A549 (cell line): ENCODE data around the gene MGLL. TPM values are rescaled to one million over a fixed set of nuclear protein-coding genes. Genes with fewer than 3 reads are reported as not detected.

Experiments used
- ATAC-seq, 2 experiments: fragments of 200-7000 bp in 1 of 2; fragments of >200 bp in 1 of 2; cut with Nextera tagmentation in 1 of 2; cut with Tn5 transposase in 1 of 2; 3 replicates each; pipeline versions ENCODE4 v1.8.0 to v1.9.1; 2018 to 2020; ENCODE audit warnings: mild to moderate bottlenecking in 1 of 2, moderate library complexity in 1 of 2
- CTCF ChIA-PET: fragments of 300-600 bp; sonication (Branson Sonifier 250); formaldehyde crosslinking; extraction: SDS; loops from one replicate; lab custom pipeline; 2021; ENCODE audit warnings: antibody characterized with exemption, inconsistent platforms; lab: Yijun Ruan, JAX
- POLR2A ChIA-PET: fragments of 350-600 bp; formaldehyde crosslinking; extraction: SDS; loops from one replicate; lab custom pipeline; 2021; ENCODE audit warnings: antibody characterized with exemption, inconsistent platforms; lab: Yijun Ruan, JAX
- DNase-seq, 2 experiments: peaks; one replicate each; pipeline versions ENCODE4 v3.0.0 to v3.0.0-alpha.2; 2011 to 2016; ENCODE audit warnings: low read depth in 1 of 2, low spot score in 1 of 2
- FAIRE-seq: peaks from 2 replicates; lab custom pipeline; 2011; peaks lifted over from hg19 to GRCh38; lab: Jason Lieb, UNC
- H3K27ac ChIP-seq, 2 experiments: fragments of >200 bp; sonication (Bioruptor Twin); formaldehyde crosslinking; 3 replicates each; pipeline ENCODE4 v1.5.1; 2016 to 2017
- H3K4me1 ChIP-seq: fragments of >200 bp; sonication (Bioruptor Twin); formaldehyde crosslinking; 3 replicates; pipeline ENCODE4 v1.6.1; 2016
- H3K4me2 ChIP-seq: fragments of >200 bp; sonication (Bioruptor Twin); formaldehyde crosslinking; 3 replicates; pipeline ENCODE4 v1.6.1; 2016
- H3K4me3 ChIP-seq: fragments of >200 bp; sonication (Bioruptor Twin); formaldehyde crosslinking; 3 replicates; pipeline ENCODE4 v1.5.1; 2016
- H3K9me3 ChIP-seq: fragments of >200 bp; sonication (Bioruptor Twin); formaldehyde crosslinking; 3 replicates; pipeline ENCODE4 v1.6.1; 2016
- CBX8 ChIP-seq: fragments of 200-600 bp; sonication (generic); IDR thresholded peaks from 2 replicates; pipeline ENCODE4 v1.6.1; 2016
- CEBPB ChIP-seq, 2 experiments: fragments of >200 bp in 1 of 2; sonication (Bioruptor Twin) in 1 of 2; formaldehyde crosslinking in 1 of 2; IDR thresholded peaks; 2 replicates each; pipeline ENCODE4 v1.6.1; 2012 to 2016
- EHF ChIP-seq: fragments of 250-450 bp; sonication (Bioruptor Pico); IDR thresholded peaks from 2 replicates; pipeline ENCODE4 v1.5.0; 2020; ENCODE audit warnings: mild to moderate bottlenecking
- EP300 ChIP-seq, 2 experiments: fragments of >200 bp; sonication (Bioruptor Twin); formaldehyde crosslinking; IDR thresholded peaks; 2 replicates in 1 of 2; 3 replicates in 1 of 2; pipeline ENCODE4 v1.6.1; 2016 to 2017
- ESRRA ChIP-seq: fragments of 150-350 bp; IDR thresholded peaks from 2 replicates; pipeline ENCODE4 v1.6.1; 2014; ENCODE audit warnings: mild to moderate bottlenecking, low read length, borderline replicate concordance
- FOSB ChIP-seq: fragments of 250-450 bp; sonication (Bioruptor Pico); IDR thresholded peaks from 2 replicates; pipeline ENCODE4 v1.5.0; 2020; ENCODE audit warnings: mild to moderate bottlenecking, moderate library complexity
- FOSL2 ChIP-seq, 2 experiments: fragments of 450-650 bp in 1 of 2; fragments of >200 bp in 1 of 2; sonication (Bioruptor Twin) in 1 of 2; formaldehyde crosslinking; IDR thresholded peaks; 2 replicates each; pipeline versions ENCODE4 v1.5.0 to v1.6.1; 2016 to 2020; ENCODE audit warnings: mild to moderate bottlenecking in 1 of 2, moderate library complexity in 1 of 2
- GATA3 ChIP-seq: IDR thresholded peaks from 2 replicates; pipeline ENCODE4 v1.6.1; 2012; ENCODE audit warnings: borderline replicate concordance
- JUNB ChIP-seq: fragments of >200 bp; sonication (Bioruptor Twin); formaldehyde crosslinking; IDR thresholded peaks from 2 replicates; pipeline ENCODE4 v1.6.1; 2016
- KDM5A ChIP-seq: fragments of 200-600 bp; sonication (generic); IDR thresholded peaks from 2 replicates; pipeline ENCODE4 v1.6.1; 2016; ENCODE audit warnings: antibody characterized with exemption, mild to moderate bottlenecking
- MAFK ChIP-seq: fragments of 450-650 bp; IDR thresholded peaks from 2 replicates; pipeline ENCODE4 v1.6.1; 2014; ENCODE audit not compliant: partially characterized antibody
- MAZ ChIP-seq: fragments of 150-350 bp; IDR thresholded peaks from 2 replicates; pipeline ENCODE4 v1.6.1; 2014; ENCODE audit warnings: antibody characterized with exemption, low read depth, low read length, borderline replicate concordance
- NFE2L2 ChIP-seq: fragments of 150-350 bp; conservative IDR thresholded peaks from 2 replicates; pipeline ENCODE4 v1.6.1; 2014; ENCODE audit warnings: low read length
- RAD21 ChIP-seq, 2 experiments: fragments of >200 bp in 1 of 2; sonication (Bioruptor Twin) in 1 of 2; formaldehyde crosslinking in 1 of 2; IDR thresholded peaks in 1 of 2; conservative IDR thresholded peaks in 1 of 2; 2 replicates in 1 of 2; 3 replicates in 1 of 2; pipeline ENCODE4 v1.6.1; 2012 to 2018; ENCODE audit warnings: inconsistent platforms in 1 of 2
- SMC3 ChIP-seq: fragments of >200 bp; sonication (Bioruptor Twin); formaldehyde crosslinking; IDR thresholded peaks from 3 replicates; pipeline ENCODE4 v1.6.1; 2018; ENCODE audit warnings: inconsistent platforms
- SREBF2 ChIP-seq: fragments of 450-650 bp; IDR thresholded peaks from 2 replicates; pipeline ENCODE4 v1.6.1; 2014; ENCODE audit warnings: mild to moderate bottlenecking, moderate library complexity
- TFCP2L1 ChIP-seq: fragments of 250-450 bp; sonication (Bioruptor Pico); IDR thresholded peaks from 2 replicates; pipeline ENCODE4 v1.5.0; 2021; ENCODE audit warnings: mild to moderate bottlenecking
- ZNF302 ChIP-seq: fragments of 250-450 bp; sonication (Bioruptor Pico); IDR thresholded peaks from 2 replicates; pipeline ENCODE4 v1.9.0; 2021; ENCODE audit warnings: inconsistent platforms, mild to moderate bottlenecking, moderate library complexity
- WGBS: methylation state at CpG from one replicate; pipeline ENCODE4 v1.1.6; 2017; ENCODE audit errors: missing lambda C conversion rate; 5-methylcytosine and 5-hydroxymethylcytosine counted together
- polyA plus RNA-seq, 4 experiments: library from polyadenylated mRNA; depleted of rRNA in 3 of 4; stranded (reverse); fragments of >200 nt; fragmentation: RNase III in 1 of 4; extraction: RNeasy Plus Mini Kit Qiagen cat#74134 plus additional on column Dnase treatment in 1 of 4; gene quantifications; 2 replicates in 3 of 4; 3 replicates in 1 of 4; pipeline ENCODE4 v1.2.3, GENCODE V29; 2011 to 2017
- TF ChIP-seq, protein P1 (sequence below): fragments of >200 bp; sonication (Bioruptor Twin); formaldehyde crosslinking; IDR thresholded peaks from 3 replicates; pipeline ENCODE4 v1.5.1; 2016
- TF ChIP-seq, protein P2 (sequence below): fragments of >200 bp; sonication (Bioruptor Twin); formaldehyde crosslinking; IDR thresholded peaks from 2 replicates; pipeline ENCODE4 v1.6.1; 2016
- TF ChIP-seq, protein P3 (sequence below): IDR thresholded peaks from 2 replicates; pipeline ENCODE4 v1.6.1; 2012
- TF ChIP-seq, protein P4 (sequence below): fragments of >200 bp; sonication (Bioruptor Twin); formaldehyde crosslinking; IDR thresholded peaks from 3 replicates; pipeline ENCODE4 v1.6.1; 2016
- TF ChIP-seq, protein P5 (sequence below): fragments of 250-450 bp; sonication (Bioruptor Pico); IDR thresholded peaks from 2 replicates; pipeline ENCODE4 v1.5.0; 2021; ENCODE audit warnings: mild to moderate bottlenecking, moderate library complexity, borderline replicate concordance
- TF ChIP-seq, protein P6 (sequence below): fragments of 250-450 bp; sonication (Bioruptor Pico); IDR thresholded peaks from 2 replicates; pipeline ENCODE4 v1.5.0; 2020; ENCODE audit warnings: low read depth, mild to moderate bottlenecking, moderate library complexity

The MGLL gene
- polyA plus RNA-seq, 2 of the 4 experiments (the other 2 are of a cell fraction) = 38.5 to 41.5 TPM

DNA sequence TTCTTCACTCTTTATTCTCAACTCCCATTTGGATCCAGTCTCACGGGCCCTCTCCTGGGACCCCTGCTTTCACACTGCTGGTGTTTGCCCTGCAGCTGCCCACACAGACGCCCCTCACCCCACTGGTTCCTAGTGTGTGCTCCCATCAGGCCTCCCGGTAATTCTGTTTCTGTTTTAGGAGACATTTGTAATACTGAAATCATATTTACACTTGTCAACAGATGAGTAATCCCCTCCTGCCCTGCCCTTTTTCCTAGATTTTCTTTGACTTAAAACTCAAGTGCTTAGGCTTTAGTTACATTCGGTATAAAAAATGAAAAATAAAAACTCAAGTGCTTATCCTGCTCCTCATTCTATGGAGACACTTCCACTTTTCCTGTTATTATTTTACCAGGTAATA is 167.9 kb downstream of the MGLL start:
- ChIA-PET CTCF (no interaction called here), POLR2A (no interaction called here)
- no peak for ATAC-seq
- no peak for DNase-seq
- no peak for FAIRE-seq
- Histone ChIP-seq H3K27ac (peak overlapping the region; percentile 38 to 67; a peak in 3 of 6 replicates), H3K4me2 (peak overlapping the region; percentile 60), H3K4me1 (peaks cover 28% of the 10 kb centered on the region), H3K9me3 (no peaks in the 10 kb centered on the region), H3K4me3 (no peak overlapping the region)
- TF ChIP-seq FOSL2 (IDR thresholded peaks at IDR 0.05) (no peak), FOSL2 (CRISPR knock-in tag; IDR thresholded peaks at IDR 0.05) (no peak), NFE2L2 (no peak), SREBF2 (no peak), ZNF302 (CRISPR knock-in tag) (no peak), EP300 (IDR thresholded peaks at IDR 0.05) (no peak)
- 22% methylated on average over 4 of the region's 4 CpGs for WGBS

DNA sequence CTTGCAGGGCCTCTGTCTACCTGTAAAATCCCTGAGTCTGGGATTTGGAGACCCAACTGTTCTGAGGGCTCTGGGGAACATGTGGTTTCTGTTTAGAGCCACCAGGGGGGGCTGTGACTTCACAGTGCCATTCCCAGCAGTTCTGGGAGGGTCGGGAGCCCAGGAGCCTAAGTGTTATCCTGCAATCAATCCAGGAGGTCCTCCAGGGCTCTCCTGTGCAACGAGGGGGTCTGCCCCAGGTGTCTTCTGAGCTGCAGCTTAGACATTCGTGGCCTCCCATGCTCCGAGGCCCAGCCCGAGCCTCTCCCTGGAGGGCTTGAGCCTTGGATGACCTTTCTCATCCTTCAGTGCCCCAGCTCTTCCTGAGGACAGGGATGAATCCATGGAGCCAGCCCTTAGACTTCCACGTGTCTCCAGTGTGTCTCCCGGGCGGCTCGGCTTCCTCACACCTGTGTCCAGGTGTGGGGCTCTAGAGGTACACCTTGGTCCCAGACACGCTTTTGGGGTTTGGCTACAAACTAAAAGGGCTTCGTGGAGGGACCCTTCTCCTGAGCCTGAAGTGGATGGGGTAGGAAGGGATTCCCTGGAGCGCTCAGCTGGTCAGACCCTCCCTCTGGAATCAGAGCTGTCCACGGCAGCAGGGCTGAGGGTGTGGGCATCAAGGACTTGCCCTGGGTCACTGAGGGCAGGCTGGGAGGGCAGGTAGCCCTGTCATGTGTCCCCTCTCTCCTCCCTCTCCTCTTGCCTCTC is 169.9 kb downstream of the MGLL start:
- no peaks in the 10 kb centered on the region for H3K9me3 ChIP-seq
- ChIA-PET CTCF (interaction anchor here (0.7 to 3.9 kb wide), 30 partner anchors 9 to 421 kb away, joined by 3 to 35 read pairs (median 5); no protein-coding TSS in a partner anchor), POLR2A (no interaction called here)
- H3K4me1 ChIP-seq = peaks cover 28% of the 10 kb centered on the region
- peak overlapping the region; percentile 28; the same call in 1 of the 3 replicates for H3K4me2 ChIP-seq
- 56% methylated on average over 11 of the region's 13 CpGs for WGBS
- peak overlapping the region; percentile 56 to 58; a peak in 3 of 6 replicates for H3K27ac ChIP-seq
- H3K4me3 ChIP-seq = no peak overlapping the region
- DNase-seq = peak; percentile 58 to 70
- ATAC-seq = peak; percentile 88 to 97
- TF ChIP-seq, protein P1, sequence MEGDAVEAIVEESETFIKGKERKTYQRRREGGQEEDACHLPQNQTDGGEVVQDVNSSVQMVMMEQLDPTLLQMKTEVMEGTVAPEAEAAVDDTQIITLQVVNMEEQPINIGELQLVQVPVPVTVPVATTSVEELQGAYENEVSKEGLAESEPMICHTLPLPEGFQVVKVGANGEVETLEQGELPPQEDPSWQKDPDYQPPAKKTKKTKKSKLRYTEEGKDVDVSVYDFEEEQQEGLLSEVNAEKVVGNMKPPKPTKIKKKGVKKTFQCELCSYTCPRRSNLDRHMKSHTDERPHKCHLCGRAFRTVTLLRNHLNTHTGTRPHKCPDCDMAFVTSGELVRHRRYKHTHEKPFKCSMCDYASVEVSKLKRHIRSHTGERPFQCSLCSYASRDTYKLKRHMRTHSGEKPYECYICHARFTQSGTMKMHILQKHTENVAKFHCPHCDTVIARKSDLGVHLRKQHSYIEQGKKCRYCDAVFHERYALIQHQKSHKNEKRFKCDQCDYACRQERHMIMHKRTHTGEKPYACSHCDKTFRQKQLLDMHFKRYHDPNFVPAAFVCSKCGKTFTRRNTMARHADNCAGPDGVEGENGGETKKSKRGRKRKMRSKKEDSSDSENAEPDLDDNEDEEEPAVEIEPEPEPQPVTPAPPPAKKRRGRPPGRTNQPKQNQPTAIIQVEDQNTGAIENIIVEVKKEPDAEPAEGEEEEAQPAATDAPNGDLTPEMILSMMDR = peak; percentile 77
- TF ChIP-seq, protein P2, sequence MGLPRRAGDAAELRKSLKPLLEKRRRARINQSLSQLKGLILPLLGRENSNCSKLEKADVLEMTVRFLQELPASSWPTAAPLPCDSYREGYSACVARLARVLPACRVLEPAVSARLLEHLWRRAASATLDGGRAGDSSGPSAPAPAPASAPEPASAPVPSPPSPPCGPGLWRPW = no peak
- TF ChIP-seq MAZ = no peak
- peak; percentile 41 for TF ChIP-seq MAFK
- peak; percentile 90 to 92 for TF ChIP-seq RAD21 (conservative IDR thresholded peaks at IDR 0.05 in 1 of 2, IDR thresholded peaks at IDR 0.05 in 1 of 2)
- TF ChIP-seq, protein P3, sequence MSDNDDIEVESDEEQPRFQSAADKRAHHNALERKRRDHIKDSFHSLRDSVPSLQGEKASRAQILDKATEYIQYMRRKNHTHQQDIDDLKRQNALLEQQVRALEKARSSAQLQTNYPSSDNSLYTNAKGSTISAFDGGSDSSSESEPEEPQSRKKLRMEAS = 0 out of 2 replicates have a peak, but pooled peaks have one; percentile 29
- peak; percentile 86 for TF ChIP-seq SMC3
- no peak for TF ChIP-seq CBX8
- FAIRE-seq = no peak

DNA sequence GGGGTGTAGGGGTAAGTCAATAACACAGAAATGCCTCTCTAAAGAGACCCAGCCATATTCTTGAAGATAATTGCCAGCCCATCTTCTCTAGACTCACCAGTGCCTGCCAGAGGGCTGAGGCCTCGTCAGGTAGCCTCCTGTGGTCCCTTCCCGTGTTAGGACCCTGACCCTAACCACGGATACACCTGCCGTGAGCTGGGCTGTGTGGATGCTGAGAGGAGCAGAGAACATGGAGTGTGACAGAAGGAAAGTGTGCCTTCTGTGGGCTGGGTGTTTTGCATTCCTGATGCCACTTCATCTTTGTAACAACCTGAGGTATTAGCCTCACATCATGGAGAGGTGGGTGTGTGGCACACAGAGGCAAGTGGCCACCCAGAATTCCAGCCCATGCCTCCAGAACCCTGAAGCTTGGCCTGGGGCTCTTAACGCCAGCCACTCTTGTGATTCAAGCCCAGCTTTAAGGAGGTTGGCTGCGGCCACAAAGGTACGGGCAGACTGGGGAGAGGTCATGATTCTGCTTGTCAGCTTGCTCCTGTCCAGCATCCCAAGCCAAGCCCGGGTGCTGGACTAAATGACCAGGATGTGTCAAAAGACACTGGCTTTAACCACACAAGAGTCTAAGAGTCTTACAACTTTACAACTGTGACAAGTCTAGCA is 170.7 kb downstream of the MGLL start:
- CTCF ChIA-PET = interaction anchor here (0.9 to 3.9 kb wide), 26 partner anchors 9 to 422 kb away, joined by 3 to 35 read pairs (median 6); no protein-coding TSS in a partner anchor
- no peak for FAIRE-seq
- WGBS = 41% methylated on average over 8 of the region's 8 CpGs

More for the DNA sequence above, 170.7 kb downstream of the MGLL start:
- no peak for DNase-seq
- ATAC-seq = peak in 1 of 2 experiments; percentile 8; a peak in 1 of 6 replicates
- Histone ChIP-seq H3K4me3 (no peak overlapping the region), H3K4me1 (peaks cover 28% of the 10 kb centered on the region), H3K4me2 (no peak overlapping the region), H3K27ac (peak overlapping the region in 1 of 2 experiments; percentile 41; a peak in 1 of 6 replicates), H3K9me3 (no peaks in the 10 kb centered on the region)
- POLR2A ChIA-PET = no interaction called here
- TF ChIP-seq TFCP2L1 (CRISPR knock-in tag) = no peak
- TF ChIP-seq CEBPB (IDR thresholded peaks at IDR 0.05) = no peak
- TF ChIP-seq FOSB = no peak
- TF ChIP-seq, protein P4, sequence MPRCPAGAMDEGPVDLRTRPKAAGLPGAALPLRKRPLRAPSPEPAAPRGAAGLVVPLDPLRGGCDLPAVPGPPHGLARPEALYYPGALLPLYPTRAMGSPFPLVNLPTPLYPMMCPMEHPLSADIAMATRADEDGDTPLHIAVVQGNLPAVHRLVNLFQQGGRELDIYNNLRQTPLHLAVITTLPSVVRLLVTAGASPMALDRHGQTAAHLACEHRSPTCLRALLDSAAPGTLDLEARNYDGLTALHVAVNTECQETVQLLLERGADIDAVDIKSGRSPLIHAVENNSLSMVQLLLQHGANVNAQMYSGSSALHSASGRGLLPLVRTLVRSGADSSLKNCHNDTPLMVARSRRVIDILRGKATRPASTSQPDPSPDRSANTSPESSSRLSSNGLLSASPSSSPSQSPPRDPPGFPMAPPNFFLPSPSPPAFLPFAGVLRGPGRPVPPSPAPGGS = no peak
- TF ChIP-seq SMC3 = no peak
- TF ChIP-seq SREBF2 = no peak
- TF ChIP-seq, protein P5, sequence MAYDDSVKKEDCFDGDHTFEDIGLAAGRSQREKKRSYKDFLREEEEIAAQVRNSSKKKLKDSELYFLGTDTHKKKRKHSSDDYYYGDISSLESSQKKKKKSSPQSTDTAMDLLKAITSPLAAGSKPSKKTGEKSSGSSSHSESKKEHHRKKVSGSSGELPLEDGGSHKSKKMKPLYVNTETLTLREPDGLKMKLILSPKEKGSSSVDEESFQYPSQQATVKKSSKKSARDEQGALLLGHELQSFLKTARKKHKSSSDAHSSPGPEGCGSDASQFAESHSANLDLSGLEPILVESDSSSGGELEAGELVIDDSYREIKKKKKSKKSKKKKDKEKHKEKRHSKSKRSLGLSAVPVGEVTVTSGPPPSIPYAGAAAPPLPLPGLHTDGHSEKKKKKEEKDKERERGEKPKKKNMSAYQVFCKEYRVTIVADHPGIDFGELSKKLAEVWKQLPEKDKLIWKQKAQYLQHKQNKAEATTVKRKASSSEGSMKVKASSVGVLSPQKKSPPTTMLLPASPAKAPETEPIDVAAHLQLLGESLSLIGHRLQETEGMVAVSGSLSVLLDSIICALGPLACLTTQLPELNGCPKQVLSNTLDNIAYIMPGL = no peak
- TF ChIP-seq, protein P6, sequence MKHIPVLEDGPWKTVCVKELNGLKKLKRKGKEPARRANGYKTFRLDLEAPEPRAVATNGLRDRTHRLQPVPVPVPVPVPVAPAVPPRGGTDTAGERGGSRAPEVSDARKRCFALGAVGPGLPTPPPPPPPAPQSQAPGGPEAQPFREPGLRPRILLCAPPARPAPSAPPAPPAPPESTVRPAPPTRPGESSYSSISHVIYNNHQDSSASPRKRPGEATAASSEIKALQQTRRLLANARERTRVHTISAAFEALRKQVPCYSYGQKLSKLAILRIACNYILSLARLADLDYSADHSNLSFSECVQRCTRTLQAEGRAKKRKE = no peak
- TF ChIP-seq JUNB = no peak
- TF ChIP-seq KDM5A = no peak
- no peak for TF ChIP-seq EHF
- TF ChIP-seq NFE2L2 = no peak
- TF ChIP-seq MAFK = no peak
- TF ChIP-seq CBX8 = no peak
- no peak for TF ChIP-seq GATA3
- no peak for TF ChIP-seq ESRRA
- TF ChIP-seq RAD21 (conservative IDR thresholded peaks at IDR 0.05 in 1 of 2, IDR thresholded peaks at IDR 0.05 in 1 of 2) = no peak
